ENCODE results near the gene MRPL42. TPM values are rescaled to one million over a fixed set of nuclear protein-coding genes. Genes with fewer than 3 reads are reported as not detected.

The MRPL42 gene
- total and polyA plus RNA-seq, 2 donors (not counting 1 experiment from before 2014, with no cell fraction given), result 31.5 to 45.2 TPM

- H3K27me3 Mint-ChIP-seq, result no peaks in the 10 kb centered on the region
- H3K4me3 Mint-ChIP-seq, result no peak overlapping the region
- Histone ChIP-seq H3K27me3 (replicated peaks in 1 of 4; ENCODE audit: control extremely low read depth in 1 of 4, control insufficient read depth in 3 of 4, insufficient read depth in 4 of 4, low read length in 3 of 4) (no peaks in the 10 kb centered on the region), H3K4me1 (ENCODE audit: control insufficient read depth in 2 of 2, insufficient read depth in 2 of 2, low read length in 2 of 2) (peaks cover 32 to 53% of the 10 kb centered on the region in 2 donors), H4K20me1 (ENCODE audit: control insufficient read depth, insufficient read depth, low read length, poor library complexity, severe bottlenecking) (peaks cover 64% of the 10 kb centered on the region), H3K4me3 (ENCODE audit: control extremely low read depth in 1 of 5, extremely low read depth in 1 of 5, insufficient read depth in 1 of 5, low read depth in 2 of 5, low read length in 4 of 5) (no peak overlapping the region), H3K36me3 (replicated peaks in 1 of 2; ENCODE audit: control extremely low read depth in 1 of 2, control insufficient read depth in 1 of 2, extremely low read depth in 1 of 2, insufficient read depth in 2 of 2, low read length in 1 of 2) (no peaks in the 10 kb centered on the region), H3K4me2 (replicated peaks; ENCODE audit: low read depth, low read length, poor library complexity, severe bottlenecking) (no peak overlapping the region), H3K9me3 (ENCODE audit: control extremely low read depth in 1 of 3, control insufficient read depth in 2 of 3, insufficient read depth in 1 of 3, low read length in 2 of 3) (no peaks in the 10 kb centered on the region), H3K27ac (ENCODE audit: low read length in 2 of 2) (no peak overlapping the region), H3K9ac (ENCODE audit: low read length) (no peak overlapping the region), H3K79me2 (ENCODE audit: control insufficient read depth, insufficient read depth, low read length) (peaks cover 100% of the 10 kb centered on the region), H2AFZ (ENCODE audit: insufficient read depth, low read depth, low read length, poor library complexity, severe bottlenecking) (no peak overlapping the region)
- DNase-seq (no peak), ATAC-seq (ENCODE audit: low read depth) (no peak)
- 100% methylated on average over 3 of the region's 4 CpGs for WGBS (ENCODE audit: insufficient coverage)
- no peaks in the 10 kb centered on the region for H3K9me3 Mint-ChIP-seq (ENCODE audit: insufficient read depth)
- TF ChIP-seq EZH2 (IDR thresholded peaks at IDR 0.05; ENCODE audit: borderline replicate concordance, insufficient read depth, low read depth, low read length, poor library complexity, severe bottlenecking), result no peak
- TF ChIP-seq, protein P1, sequence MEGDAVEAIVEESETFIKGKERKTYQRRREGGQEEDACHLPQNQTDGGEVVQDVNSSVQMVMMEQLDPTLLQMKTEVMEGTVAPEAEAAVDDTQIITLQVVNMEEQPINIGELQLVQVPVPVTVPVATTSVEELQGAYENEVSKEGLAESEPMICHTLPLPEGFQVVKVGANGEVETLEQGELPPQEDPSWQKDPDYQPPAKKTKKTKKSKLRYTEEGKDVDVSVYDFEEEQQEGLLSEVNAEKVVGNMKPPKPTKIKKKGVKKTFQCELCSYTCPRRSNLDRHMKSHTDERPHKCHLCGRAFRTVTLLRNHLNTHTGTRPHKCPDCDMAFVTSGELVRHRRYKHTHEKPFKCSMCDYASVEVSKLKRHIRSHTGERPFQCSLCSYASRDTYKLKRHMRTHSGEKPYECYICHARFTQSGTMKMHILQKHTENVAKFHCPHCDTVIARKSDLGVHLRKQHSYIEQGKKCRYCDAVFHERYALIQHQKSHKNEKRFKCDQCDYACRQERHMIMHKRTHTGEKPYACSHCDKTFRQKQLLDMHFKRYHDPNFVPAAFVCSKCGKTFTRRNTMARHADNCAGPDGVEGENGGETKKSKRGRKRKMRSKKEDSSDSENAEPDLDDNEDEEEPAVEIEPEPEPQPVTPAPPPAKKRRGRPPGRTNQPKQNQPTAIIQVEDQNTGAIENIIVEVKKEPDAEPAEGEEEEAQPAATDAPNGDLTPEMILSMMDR (IDR thresholded peaks at IDR 0.05), result no peak
- CTCF ChIA-PET, result interaction anchor here (1.0 to 4.5 kb wide), 6 partner anchors 16 to 684 kb away, joined by 3 to 81 read pairs (median 3); partner anchors contain the start of gene UBE2N
- intact Hi-C loops (cut with micrococcal nuclease), result loop anchor here (2.0 kb wide), 1 partner anchor 37 kb away; no protein-coding TSS in a partner anchor
- peaks cover 78% of the 10 kb centered on the region for H3K4me1 Mint-ChIP-seq
- H3K27ac Mint-ChIP-seq, result no peak overlapping the region
- POLR2A ChIA-PET, result no interaction called here
These were observed 49.3 kb upstream of the MRPL42 start for GRCh38 chr12:93417967-93418480.

GRCh38 chr12:93419388-93420034 is 47.8 kb upstream of the MRPL42 start:
- no peak for TF ChIP-seq EZH2 (IDR thresholded peaks at IDR 0.05; ENCODE audit: borderline replicate concordance, insufficient read depth, low read depth, low read length, poor library complexity, severe bottlenecking)
- TF ChIP-seq, protein P1 (IDR thresholded peaks at IDR 0.05), result peak; percentile 78
- intact Hi-C loops (cut with micrococcal nuclease), result loop anchor here (1.0 to 2.0 kb wide), 4 partner anchors 39 to 634 kb away; no protein-coding TSS in a partner anchor
- Histone ChIP-seq H2AFZ (ENCODE audit: insufficient read depth, low read depth, low read length, poor library complexity, severe bottlenecking) (no peak overlapping the region), H3K36me3 (replicated peaks in 1 of 2; ENCODE audit: control extremely low read depth in 1 of 2, control insufficient read depth in 1 of 2, extremely low read depth in 1 of 2, insufficient read depth in 2 of 2, low read length in 1 of 2) (no peaks in the 10 kb centered on the region), H3K4me1 (ENCODE audit: control insufficient read depth in 2 of 2, insufficient read depth in 2 of 2, low read length in 2 of 2) (peaks cover 38 to 60% of the 10 kb centered on the region in 2 donors), H3K79me2 (ENCODE audit: control insufficient read depth, insufficient read depth, low read length) (peaks cover 100% of the 10 kb centered on the region), H4K20me1 (ENCODE audit: control insufficient read depth, insufficient read depth, low read length, poor library complexity, severe bottlenecking) (peaks cover 61% of the 10 kb centered on the region), H3K4me2 (replicated peaks; ENCODE audit: low read depth, low read length, poor library complexity, severe bottlenecking) (no peak overlapping the region), H3K9me3 (ENCODE audit: control extremely low read depth in 1 of 3, control insufficient read depth in 2 of 3, insufficient read depth in 1 of 3, low read length in 2 of 3) (no peaks in the 10 kb centered on the region), H3K27ac (ENCODE audit: low read length in 2 of 2) (peak overlapping the region in 1 of 2 donors; percentile 8), H3K9ac (ENCODE audit: low read length) (no peak overlapping the region), H3K27me3 (replicated peaks in 1 of 4; ENCODE audit: control extremely low read depth in 1 of 4, control insufficient read depth in 3 of 4, insufficient read depth in 4 of 4, low read length in 3 of 4) (no peaks in the 10 kb centered on the region), H3K4me3 (ENCODE audit: control extremely low read depth in 1 of 5, extremely low read depth in 1 of 5, insufficient read depth in 1 of 5, low read depth in 2 of 5, low read length in 4 of 5) (no peak overlapping the region)
- DNase-seq (peak; percentile 72), ATAC-seq (ENCODE audit: low read depth) (peak; percentile 74)
- H3K9me3 Mint-ChIP-seq (ENCODE audit: insufficient read depth), result no peaks in the 10 kb centered on the region
- peaks cover 83% of the 10 kb centered on the region for H3K4me1 Mint-ChIP-seq
- H3K4me3 Mint-ChIP-seq, result peak overlapping the region; percentile 29
- no CpG with 5 or more reads among the region's 1 CpG for WGBS (ENCODE audit: insufficient coverage)
- peak overlapping the region; percentile 23 for H3K27ac Mint-ChIP-seq
- ChIA-PET POLR2A (interaction anchor here (0.5 to 1.0 kb wide), 5 partner anchors 19 to 636 kb away, joined by 3 to 7 read pairs (median 4); no protein-coding TSS in a partner anchor), CTCF (interaction anchor here (0.6 to 4.5 kb wide), 59 partner anchors 9 to 1748 kb away, joined by 3 to 81 read pairs (median 4); partner anchors contain the start of genes EEA1, MRPL42, PLEKHG7 and UBE2N)
- H3K27me3 Mint-ChIP-seq, result no peaks in the 10 kb centered on the region
